Neutrophil (primary cell): ENCODE results near the gene ACY1.

Experiments
- H3K27ac ChIP-seq: fragments of 200-600 bp; sonication (generic); 2 replicates; pipeline ENCODE4 v1.5.1; 2016; ENCODE audit warnings: mild to moderate bottlenecking, moderate library complexity
- H3K27me3 ChIP-seq: fragments of 200-600 bp; sonication (generic); 2 replicates; pipeline ENCODE4 v1.6.0; 2016; ENCODE audit warnings: mild to moderate bottlenecking
- H3K36me3 ChIP-seq: fragments of 200-600 bp; sonication (generic); 2 replicates; pipeline ENCODE4 v1.5.1; 2017
- H3K4me1 ChIP-seq, 2 experiments: fragments of 200-600 bp in 1 of 2; sonication (generic) in 1 of 2; 1 replicate in 1 of 2; 2 replicates in 1 of 2; pipeline versions ENCODE4 v1.5.1 to v1.6.1; 2013 to 2016; ENCODE audit warnings: low read depth in 1 of 2, low read length in 1 of 2, mild to moderate bottlenecking in 1 of 2, moderate library complexity in 1 of 2; ENCODE audit not compliant: control insufficient read depth in 1 of 2, insufficient read depth in 1 of 2
- H3K4me3 ChIP-seq, 2 experiments: fragments of 200-600 bp in 1 of 2; sonication (generic) in 1 of 2; 1 replicate in 1 of 2; 2 replicates in 1 of 2; pipeline ENCODE4 v1.5.1; 2013 to 2016; ENCODE audit warnings: low read depth in 1 of 2, low read length in 1 of 2, mild to moderate bottlenecking in 1 of 2, moderate library complexity in 1 of 2
- H3K9me3 ChIP-seq: fragments of 200-600 bp; sonication (generic); 2 replicates; pipeline ENCODE4 v1.5.1; 2016
- CTCF ChIP-seq: fragments of 200-600 bp; sonication (generic); IDR thresholded peaks from 2 replicates; pipeline ENCODE4 v1.5.1; 2016; ENCODE audit warnings: antibody characterized with exemption

The ACY1 gene

GRCh38 chr3:52015438-52016228 lies 32.3 kb downstream of the ACY1 start:
- H3K4me1 ChIP-seq = no peaks in the 10 kb centered on the region
- H3K36me3 ChIP-seq = no peaks in the 10 kb centered on the region
- no peak for TF ChIP-seq CTCF
- H3K27me3 ChIP-seq = no peaks in the 10 kb centered on the region
- H3K4me3 ChIP-seq = no peak overlapping the region
- H3K9me3 ChIP-seq = no peaks in the 10 kb centered on the region
- H3K27ac ChIP-seq = no peak overlapping the region

- Histone ChIP-seq H3K4me3 (no peak overlapping the region), H3K4me1 (no peaks in the 10 kb centered on the region), H3K36me3 (no peaks in the 10 kb centered on the region), H3K27me3 (no peaks in the 10 kb centered on the region), H3K9me3 (no peaks in the 10 kb centered on the region), H3K27ac (no peak overlapping the region)
- TF ChIP-seq CTCF = no peak
Observed at GRCh38 chr3:52017586-52017985, 34.3 kb downstream of the ACY1 start.

- Histone ChIP-seq H3K9me3 (no peaks in the 10 kb centered on the region), H3K27ac (no peak overlapping the region), H3K27me3 (no peaks in the 10 kb centered on the region), H3K4me1 (no peaks in the 10 kb centered on the region), H3K4me3 (no peak overlapping the region), H3K36me3 (no peaks in the 10 kb centered on the region)
- TF ChIP-seq CTCF = no peak
Observed at GRCh38 chr3:52018319-52019000, 35.1 kb downstream of the ACY1 start.

GRCh38 chr3:52019352-52020080 lies 36.2 kb downstream of the ACY1 start:
- H3K9me3 ChIP-seq = no peaks in the 10 kb centered on the region

More at GRCh38 chr3:52019352-52020080, 36.2 kb downstream of the ACY1 start:
- no peaks in the 10 kb centered on the region for H3K36me3 ChIP-seq
- no peaks in the 10 kb centered on the region for H3K27me3 ChIP-seq
- H3K4me1 ChIP-seq = no peaks in the 10 kb centered on the region
- no peak overlapping the region for H3K4me3 ChIP-seq
- no peak overlapping the region for H3K27ac ChIP-seq
- no peak for TF ChIP-seq CTCF
